Endothelial cell of umbilical vein (primary cell): ENCODE data around the gene RDX. TPM values are rescaled to one million over a fixed set of nuclear protein-coding genes. Genes with fewer than 3 reads are reported as not detected.

ENCODE experiments used
- BruUV-seq: library from RNA; stranded (reverse); fragments of 400-500 nt; replicated peaks from 2 replicates; lab custom pipeline; 2021; lab: Mats Ljungman, UMichigan
- CTCF ChIA-PET: fragments of 300-600, 350-600 bp; sonication (Branson Sonifier 250); formaldehyde crosslinking; loops from one replicate; lab custom pipeline; 2021; ENCODE audit warnings: antibody characterized with exemption, inconsistent platforms; lab: Charles Lee
- POLR2A ChIA-PET: fragments of 300-600, 350-600 bp; sonication (Branson Sonifier 250); formaldehyde crosslinking; loops from one replicate; lab custom pipeline; 2021; ENCODE audit warnings: antibody characterized with exemption, inconsistent platforms; lab: Charles Lee
- DNase-seq: peaks from one replicate; pipeline ENCODE4 v3.0.0-alpha.2; 2011; ENCODE audit warnings: low read depth, low spot score
- FAIRE-seq: peaks from 2 replicates; lab custom pipeline; 2011; peaks lifted over from hg19 to GRCh38; lab: Jason Lieb, UNC
- H2AFZ ChIP-seq: 2 replicates; pipeline ENCODE4 v1.6.0; 2012; ENCODE audit warnings: low read depth, low read length, control low read depth, inconsistent platforms
- H3K27ac ChIP-seq: 2 replicates; pipeline ENCODE4 v1.5.1; 2011; ENCODE audit warnings: low read depth, mild to moderate bottlenecking, control low read depth, low read length, moderate library complexity; ENCODE audit not compliant: insufficient read depth
- H3K27me3 ChIP-seq, 2 experiments: 2 replicates each; pipeline versions ENCODE4 v1.6.0 to v1.6.1; 2011; ENCODE audit warnings: low read length in 2 of 2, mixed read lengths in 1 of 2; ENCODE audit not compliant: control insufficient read depth in 2 of 2, insufficient read depth in 2 of 2
- H3K36me3 ChIP-seq, 2 experiments: 2 replicates in 1 of 2; 3 replicates in 1 of 2; pipeline ENCODE4 v1.5.1; 2011; ENCODE audit warnings: low read length in 2 of 2, mild to moderate bottlenecking in 1 of 2, moderate library complexity in 1 of 2; ENCODE audit not compliant: control insufficient read depth in 2 of 2, insufficient read depth in 2 of 2; ENCODE audit errors: extremely low read depth in 1 of 2
- H3K4me1 ChIP-seq: 3 replicates; pipeline ENCODE4 v1.5.1; 2011; ENCODE audit warnings: mild to moderate bottlenecking, low read length; ENCODE audit not compliant: control insufficient read depth, insufficient read depth; ENCODE audit errors: extremely low read depth
- H3K4me2 ChIP-seq: 2 replicates; pipeline ENCODE4 v1.6.1; 2011; ENCODE audit warnings: low read length, control low read depth, mixed read lengths; ENCODE audit not compliant: insufficient read depth
- H3K4me3 ChIP-seq, 3 experiments: fragments of 200-600 bp in 1 of 3; sonication (generic), shearing (Covaris generic) in 1 of 3; replicated peaks in 1 of 3; 2 replicates each; pipeline ENCODE4 v1.5.1; 2011 to 2016; ENCODE audit warnings: control low read depth in 3 of 3, low read length in 3 of 3, mild to moderate bottlenecking in 2 of 3, inconsistent platforms in 1 of 3, low read depth in 1 of 3, moderate library complexity in 1 of 3; ENCODE audit not compliant: insufficient read depth in 1 of 3
- H3K79me2 ChIP-seq: 2 replicates; pipeline ENCODE4 v1.6.0; 2012; ENCODE audit warnings: low read length, inconsistent platforms; ENCODE audit not compliant: control insufficient read depth, insufficient read depth
- H3K9ac ChIP-seq: replicated peaks from 2 replicates; pipeline ENCODE3; 2011; ENCODE audit warnings: low read length, control low read depth; ENCODE audit not compliant: insufficient read depth; ENCODE audit errors: extremely low read depth
- H3K9me1 ChIP-seq: replicated peaks from 3 replicates; pipeline ENCODE4 v1.6.0; 2011; ENCODE audit warnings: mild to moderate bottlenecking, low read length; ENCODE audit not compliant: control insufficient read depth, insufficient read depth; ENCODE audit errors: extremely low read depth
- H3K9me3 ChIP-seq: replicated peaks from 2 replicates; pipeline ENCODE4 v1.5.1; 2012; ENCODE audit warnings: low read length, inconsistent platforms; ENCODE audit not compliant: control insufficient read depth, insufficient read depth
- H4K20me1 ChIP-seq: replicated peaks from 2 replicates; pipeline ENCODE3; 2011; ENCODE audit warnings: mild to moderate bottlenecking, low read length; ENCODE audit not compliant: control insufficient read depth, insufficient read depth; ENCODE audit errors: extremely low read depth
- FOS ChIP-seq: IDR thresholded peaks from 2 replicates; pipeline ENCODE4 v1.6.1; 2011; ENCODE audit warnings: mild to moderate bottlenecking, low read length, moderate library complexity, borderline replicate concordance; ENCODE audit not compliant: insufficient read depth
- GATA2 ChIP-seq: IDR thresholded peaks from 2 replicates; pipeline ENCODE4 v1.7.0; 2011; ENCODE audit warnings: low read depth, mild to moderate bottlenecking, moderate library complexity, mixed read lengths, low read length; ENCODE audit not compliant: insufficient read length, insufficient read depth
- JUN ChIP-seq: IDR thresholded peaks from 2 replicates; pipeline ENCODE4 v1.6.1; 2011; ENCODE audit warnings: borderline replicate concordance, low read depth; ENCODE audit not compliant: insufficient read length, insufficient read depth
- MYC ChIP-seq: IDR thresholded peaks from one replicate; pipeline ENCODE4 v1.6.1; 2011; ENCODE audit warnings: mild to moderate bottlenecking, low read depth, low read length
- POLR2A ChIP-seq: IDR thresholded peaks from 2 replicates; pipeline ENCODE4 v1.6.1; 2012; ENCODE audit warnings: low read depth, mild to moderate bottlenecking, control low read depth, low read length
- dilution Hi-C: fragments of 300-500 bp; cut with MboI; formaldehyde crosslinking; loops from one replicate; pipeline ENCODE4 v1.15.0; 2019; ENCODE audit warnings: low sequenced_read_pairs; ENCODE audit not compliant: extremely low pct_ligation_motif_present
- intact Hi-C: fragments of 100-400 bp; cut with micrococcal nuclease; formaldehyde crosslinking; loops from one replicate; pipeline ENCODE4 v1.10.0; 2022
- polyA plus RNA-seq, 4 experiments: library from polyadenylated mRNA; depleted of rRNA in 3 of 4; stranded (reverse) in 3 of 4; unstranded in 1 of 4; fragments of >200 nt; gene quantifications; 2 replicates each; pipeline versions ENCODE4 v1.2.1 to v1.2.3, GENCODE V29; 2011 to 2012; ENCODE audit warnings: missing spikeins in 1 of 4
- total RNA-seq: library from RNA; stranded (reverse); gene quantifications from 2 replicates; pipeline ENCODE4 v1.2.3, GENCODE V29; 2021
- TF ChIP-seq, protein P1 (sequence below), 2 donors: IDR thresholded peaks; 1 replicate in 1 of 2; 2 replicates in 1 of 2; pipeline ENCODE4 v1.5.1; 2011; ENCODE audit warnings: low read length in 2 of 2, mild to moderate bottlenecking in 2 of 2, moderate library complexity in 2 of 2, control low read depth in 1 of 2, inconsistent platforms in 1 of 2, low read depth in 1 of 2; ENCODE audit not compliant: insufficient read depth in 1 of 2; ENCODE audit errors: extremely low read depth in 1 of 2

The RDX gene
- total and polyA plus RNA-seq, 2 donors (not counting 3 experiments of a cell fraction or from before 2014, with no cell fraction given): 47.9 to 280 TPM

GRCh38 chr11:110147962-110148709 lies 148.3 kb downstream of the RDX start:
- Histone ChIP-seq H3K9ac (no peak overlapping the region), H3K9me3 (no peaks in the 10 kb centered on the region), H2AFZ (no peak overlapping the region), H4K20me1 (no peaks in the 10 kb centered on the region), H3K27ac (peak overlapping the region; percentile 74), H3K4me2 (peak overlapping the region; percentile 75), H3K36me3 (no peaks in the 10 kb centered on the region), H3K27me3 (no peaks in the 10 kb centered on the region), H3K4me3 (no peak overlapping the region), H3K4me1 (peaks cover 33% of the 10 kb centered on the region), H3K9me1 (no peaks in the 10 kb centered on the region), H3K79me2 (peaks cover 46% of the 10 kb centered on the region)
- TF ChIP-seq, protein P1, sequence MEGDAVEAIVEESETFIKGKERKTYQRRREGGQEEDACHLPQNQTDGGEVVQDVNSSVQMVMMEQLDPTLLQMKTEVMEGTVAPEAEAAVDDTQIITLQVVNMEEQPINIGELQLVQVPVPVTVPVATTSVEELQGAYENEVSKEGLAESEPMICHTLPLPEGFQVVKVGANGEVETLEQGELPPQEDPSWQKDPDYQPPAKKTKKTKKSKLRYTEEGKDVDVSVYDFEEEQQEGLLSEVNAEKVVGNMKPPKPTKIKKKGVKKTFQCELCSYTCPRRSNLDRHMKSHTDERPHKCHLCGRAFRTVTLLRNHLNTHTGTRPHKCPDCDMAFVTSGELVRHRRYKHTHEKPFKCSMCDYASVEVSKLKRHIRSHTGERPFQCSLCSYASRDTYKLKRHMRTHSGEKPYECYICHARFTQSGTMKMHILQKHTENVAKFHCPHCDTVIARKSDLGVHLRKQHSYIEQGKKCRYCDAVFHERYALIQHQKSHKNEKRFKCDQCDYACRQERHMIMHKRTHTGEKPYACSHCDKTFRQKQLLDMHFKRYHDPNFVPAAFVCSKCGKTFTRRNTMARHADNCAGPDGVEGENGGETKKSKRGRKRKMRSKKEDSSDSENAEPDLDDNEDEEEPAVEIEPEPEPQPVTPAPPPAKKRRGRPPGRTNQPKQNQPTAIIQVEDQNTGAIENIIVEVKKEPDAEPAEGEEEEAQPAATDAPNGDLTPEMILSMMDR (IDR thresholded peaks at IDR 0.05; ENCODE audit: extremely low read depth in 1 of 2, insufficient read depth in 1 of 2, low read depth in 1 of 2, low read length in 2 of 2): no peak
- TF ChIP-seq JUN: no peak
- TF ChIP-seq FOS: no peak
- no peak for TF ChIP-seq POLR2A
- no peak for TF ChIP-seq MYC
- peak; percentile 38 for TF ChIP-seq GATA2
- DNase-seq: peak; percentile 52
- intact Hi-C loops: loop anchor here (1.0 to 2.0 kb wide), 2 partner anchors 49 to 202 kb away; no protein-coding TSS in a partner anchor
- dilution Hi-C loops: no loop called here
- TSS peak; percentile 45 for BruUV-seq
- FAIRE-seq: no peak
- CTCF ChIA-PET: interaction anchor here (0.9 to 1.8 kb wide), 4 partner anchors 11 to 295 kb away, joined by 3 to 4 read pairs (median 3); partner anchors contain the start of gene RDX
- POLR2A ChIA-PET: no interaction called here
